HG02678 (cell line): ENCODE results near the gene PRTFDC1.

ENCODE experiments used
- ATAC-seq: cut with Tn5 transposase; IDR thresholded peaks from one replicate; pipeline ENCODE4 v1.9.1; 2021; ENCODE audit warnings: mild to moderate bottlenecking, moderate library complexity; ENCODE audit not compliant: unreplicated experiment

Gene PRTFDC1

GRCh38 chr10:24882047-24882698, 70.2 kb downstream of the PRTFDC1 start:
- peak; percentile 77 for ATAC-seq

GRCh38 chr10:24879861-24880260, 72.5 kb downstream of the PRTFDC1 start:
- no peak for ATAC-seq

GRCh38 chr10:24874133-24874532, 78.3 kb downstream of the PRTFDC1 start:
- no peak for ATAC-seq

GRCh38 chr10:24873281-24873683, 79.1 kb downstream of the PRTFDC1 start:
- no peak for ATAC-seq

- ATAC-seq, result no peak
Measured at GRCh38 chr10:24872790-24873182, 79.6 kb downstream of the PRTFDC1 start.

GRCh38 chr10:24872049-24872789, 80.2 kb downstream of the PRTFDC1 start:
- ATAC-seq, result no peak

GRCh38 chr10:24871011-24871935, 81.1 kb downstream of the PRTFDC1 start:
- ATAC-seq, result no peak

GRCh38 chr10:24869354-24870015, 82.9 kb downstream of the PRTFDC1 start:
- ATAC-seq, result no peak

GRCh38 chr10:24866604-24867583, 85.5 kb downstream of the PRTFDC1 start:
- ATAC-seq, result no peak

GRCh38 chr10:24865783-24866182, 86.6 kb downstream of the PRTFDC1 start:
- no peak for ATAC-seq

- no peak for ATAC-seq
Measured at GRCh38 chr10:24862589-24862988, 89.8 kb downstream of the PRTFDC1 start.

- ATAC-seq, result no peak
Measured at GRCh38 chr10:24858288-24859270, 93.8 kb downstream of the PRTFDC1 start.

GRCh38 chr10:24857031-24857725, 95.2 kb downstream of the PRTFDC1 start:
- ATAC-seq, result no peak

GRCh38 chr10:24854256-24854655, 98.2 kb downstream of the PRTFDC1 start:
- ATAC-seq, result no peak

- no peak for ATAC-seq
Measured at GRCh38 chr10:24853661-24854060, 98.7 kb downstream of the PRTFDC1 start.

- ATAC-seq, result no peak
Measured at GRCh38 chr10:24851629-24852028, 100.8 kb downstream of the PRTFDC1 start.

- ATAC-seq, result no peak
Measured at GRCh38 chr10:24850727-24851296, 101.6 kb downstream of the PRTFDC1 start.
